ENCODE data around the gene MAD1L1.
"Not testable (repeated sequence)": the region's sequence is repeated elsewhere in the genome, so short reads cannot be mapped to it uniquely, and the experiment has no call there.

Gene MAD1L1

GRCh38 chr7:1863091-1863900 lies 369.4 kb downstream of the MAD1L1 start:
- no peak for DNase-seq (ENCODE audit: low read depth)

GRCh38 chr7:1862560-1862959 lies 370.2 kb downstream of the MAD1L1 start:
- DNase-seq (ENCODE audit: low read depth) = no peak

GRCh38 chr7:1861799-1862458 lies 370.8 kb downstream of the MAD1L1 start:
- DNase-seq (ENCODE audit: low read depth) = no peak

GRCh38 chr7:1860881-1861798 lies 371.6 kb downstream of the MAD1L1 start:
- not testable (repeated sequence) for DNase-seq (ENCODE audit: low read depth)

- no peak for DNase-seq (ENCODE audit: low read depth)
Measured at GRCh38 chr7:1859266-1860035, 373.3 kb downstream of the MAD1L1 start.

- DNase-seq (ENCODE audit: low read depth) = no peak
Measured at GRCh38 chr7:1858435-1859265, 374.1 kb downstream of the MAD1L1 start.

- no peak for DNase-seq (ENCODE audit: low read depth)
Measured at GRCh38 chr7:1857487-1858421, 375.0 kb downstream of the MAD1L1 start.

- DNase-seq (ENCODE audit: low read depth) = no peak
Measured at GRCh38 chr7:1856888-1857441, 375.8 kb downstream of the MAD1L1 start.

- no peak for DNase-seq (ENCODE audit: low read depth)
Measured at GRCh38 chr7:1856161-1856887, 376.4 kb downstream of the MAD1L1 start.

- DNase-seq (ENCODE audit: low read depth) = no peak
Measured at GRCh38 chr7:1855725-1856160, 377.0 kb downstream of the MAD1L1 start.

GRCh38 chr7:1854866-1855724 lies 377.6 kb downstream of the MAD1L1 start:
- no peak for DNase-seq (ENCODE audit: low read depth)

- no peak for DNase-seq (ENCODE audit: low read depth)
Measured at GRCh38 chr7:1853986-1854865, 378.5 kb downstream of the MAD1L1 start.

- no peak for DNase-seq (ENCODE audit: low read depth)
Measured at GRCh38 chr7:1853431-1853985, 379.2 kb downstream of the MAD1L1 start.

GRCh38 chr7:1852517-1853430 lies 380.0 kb downstream of the MAD1L1 start:
- DNase-seq (ENCODE audit: low read depth) = no peak
